Posterior vena cava (tissue), 2 donors: ENCODE data around the gene SALL4. TPM values are rescaled to one million over a fixed set of nuclear protein-coding genes. Genes with fewer than 3 reads are reported as not detected.
"Not testable (repeated sequence)": the region's sequence is repeated elsewhere in the genome, so short reads cannot be mapped to it uniquely, and the experiment has no call there.

Source experiments
- DNase-seq: peaks from one replicate; pipeline ENCODE4 v3.0.0-alpha.2; 2020; ENCODE audit warnings: low spot score
- intact Hi-C, 2 donors: fragments of 100-400 bp; cut with DNase I; formaldehyde crosslinking; loops; one replicate each; pipeline versions ENCODE4 v1.14.1 to v1.14.2; 2022 to 2023
- total RNA-seq, 2 donors: library from RNA; stranded (reverse); fragmentation: NEBNext Ultra II Directional; extraction: Animal tissue kit (Norgen Biotek cat#: 25700); gene quantifications; one replicate each; pipeline ENCODE4 v1.2.1, GENCODE V29; 2021
- donor health status: DM: yes; HTN: yes; CAD: no.
- donor health status: DM: yes; HTN: yes; CAD: no.

The SALL4 gene
- total RNA-seq, 2 donors from 2014 or later = 0.19 TPM; not detected in 1

DNA sequence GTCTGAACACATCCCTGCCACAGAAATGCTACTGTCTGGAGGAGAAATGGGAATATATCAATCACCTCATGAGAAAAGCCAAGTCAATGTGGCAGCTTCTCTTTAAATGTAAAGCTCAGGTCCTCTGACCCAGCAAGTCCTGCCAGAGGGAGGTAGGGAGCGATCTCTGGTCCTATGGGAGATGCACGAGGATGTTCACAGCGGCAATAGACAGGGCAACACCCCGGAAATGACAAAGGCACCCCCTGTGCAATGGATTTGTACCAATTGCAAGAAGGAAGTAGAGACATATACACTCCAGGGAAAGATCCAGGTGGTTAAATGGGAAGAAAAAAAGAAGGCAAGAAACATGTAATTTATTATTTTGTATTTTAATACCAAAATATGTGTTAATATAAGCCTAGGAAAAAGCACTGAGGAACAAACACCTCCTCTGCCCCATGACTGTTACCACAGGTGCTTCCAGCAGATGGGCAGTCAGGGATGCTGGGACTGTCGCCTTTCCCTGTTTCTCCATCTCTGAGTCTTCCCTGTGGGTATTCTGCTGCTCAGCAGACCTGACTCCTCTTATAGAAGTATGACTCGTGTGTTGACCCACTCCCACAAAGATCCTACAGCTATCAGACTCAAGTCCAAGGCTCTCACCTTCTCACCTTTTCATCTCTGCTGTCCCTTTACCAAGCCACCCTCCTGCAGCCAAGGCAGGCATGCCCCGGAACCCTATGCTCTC, 55.0 kb downstream of the SALL4 start:
- intact Hi-C loops = no loop called here
- no peak for DNase-seq

DNA sequence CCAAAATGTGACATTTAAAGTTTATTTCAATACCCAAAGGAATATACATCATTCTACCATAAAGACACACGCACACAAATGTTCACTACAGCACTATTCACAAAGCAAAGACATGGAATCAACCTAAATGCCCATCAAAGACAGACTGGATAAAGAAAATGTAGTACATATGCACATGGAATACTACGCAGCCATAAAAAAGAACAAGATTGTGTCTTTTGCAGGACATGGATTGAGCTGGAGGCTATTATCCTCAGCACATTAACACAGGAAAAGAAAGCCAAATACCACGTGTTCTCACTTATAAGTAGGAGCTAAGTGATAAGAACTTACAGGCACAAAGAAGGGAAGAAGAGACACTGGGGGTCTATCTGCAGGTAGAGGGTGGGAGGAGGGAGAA, 56.5 kb downstream of the SALL4 start:
- no peak for DNase-seq
- intact Hi-C loops = no loop called here

DNA sequence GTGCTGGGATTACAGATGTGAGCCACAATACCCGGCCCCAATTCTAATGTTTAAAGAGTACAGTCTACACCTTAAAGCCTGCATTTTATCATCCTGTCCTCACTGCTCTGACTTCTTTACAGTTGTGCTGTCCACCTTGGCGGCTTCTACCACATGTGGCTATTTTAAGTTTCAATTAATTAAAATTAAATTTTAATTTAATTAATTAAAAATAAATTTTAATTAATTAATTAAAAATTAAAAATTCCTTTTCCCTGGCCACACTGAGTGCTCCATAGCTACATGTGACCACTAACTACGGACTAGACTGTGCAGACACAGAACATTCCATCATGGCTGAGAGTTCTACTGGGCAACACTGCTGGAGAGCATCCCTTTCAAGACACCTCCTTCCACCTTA, 61.5 kb downstream of the SALL4 start:
- DNase-seq = no peak
- intact Hi-C loops = no loop called here

DNA sequence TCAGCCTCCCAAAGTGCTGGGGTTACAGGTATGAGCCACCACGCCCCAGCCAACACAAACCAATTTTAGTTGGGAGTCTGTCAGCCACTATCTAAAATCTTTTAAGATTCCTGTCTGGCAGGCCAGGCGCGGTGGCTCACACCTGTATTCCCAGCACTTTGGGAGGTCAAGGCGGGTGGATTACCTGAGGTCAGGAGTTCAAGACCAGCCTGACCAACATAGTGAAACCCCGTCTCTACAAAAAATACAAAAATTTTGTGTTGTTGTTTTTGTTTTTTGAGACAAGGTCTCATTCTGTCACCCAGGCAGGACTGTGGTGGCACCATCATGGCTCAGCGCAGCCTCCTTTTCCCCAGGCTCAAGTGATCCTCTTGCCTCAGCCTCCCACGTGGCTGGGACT, 62.0 kb downstream of the SALL4 start:
- DNase-seq, intact Hi-C loops: not testable (repeated sequence)

DNA sequence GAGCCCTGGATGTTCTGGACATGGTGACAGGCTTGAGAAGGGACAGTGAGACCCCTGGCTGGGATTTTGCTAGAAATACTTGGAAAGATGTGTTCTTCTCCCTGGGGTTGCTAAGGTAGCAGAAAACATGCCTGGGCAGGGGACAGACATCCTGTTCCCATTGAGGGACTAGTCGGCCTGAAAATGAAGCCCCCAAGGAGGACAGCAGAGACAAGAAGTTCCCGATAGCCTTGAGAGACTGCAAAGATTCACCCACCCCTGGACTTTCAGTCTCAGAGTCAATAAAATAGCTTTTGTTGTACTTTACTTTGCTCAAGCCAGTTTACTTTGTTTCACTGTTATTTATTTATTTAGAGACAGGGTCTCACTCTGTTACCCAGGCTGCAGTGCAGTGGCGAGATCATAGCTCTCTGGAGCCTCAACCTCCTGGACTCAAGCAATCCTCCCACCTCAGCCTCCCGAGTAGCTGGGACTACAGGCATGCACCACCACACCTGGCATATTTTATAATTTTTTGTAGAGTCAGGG, 62.5 kb downstream of the SALL4 start:
- intact Hi-C loops = no loop called here

DNA sequence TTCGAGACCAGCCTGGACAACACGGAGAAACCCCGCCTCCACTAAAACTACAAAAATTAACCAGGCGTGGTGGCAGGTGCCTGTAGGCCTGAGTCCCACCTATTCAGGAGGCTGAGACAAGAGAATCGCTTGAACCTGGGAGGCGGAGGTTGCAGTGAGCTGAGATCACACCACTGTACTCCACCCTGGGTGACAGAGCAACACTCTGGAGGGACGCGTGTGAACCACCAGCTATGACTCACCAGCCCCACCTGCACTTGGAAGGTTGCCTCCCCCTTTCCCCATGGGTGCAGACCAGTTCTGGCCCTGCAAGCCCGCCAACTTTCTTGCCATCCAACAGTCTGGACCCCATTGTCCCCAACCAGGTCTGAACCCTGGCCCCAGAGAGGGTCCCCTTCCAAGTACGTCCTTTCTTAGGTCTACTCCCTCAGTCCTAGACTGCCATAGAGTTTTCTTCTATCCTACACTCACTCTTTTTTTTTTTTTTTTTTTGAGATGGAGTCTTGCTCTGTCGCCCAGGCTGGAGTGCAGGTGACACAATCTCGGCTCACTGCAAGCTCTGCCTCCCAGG, 63.4 kb downstream of the SALL4 start:
- intact Hi-C loops = no loop called here
- no peak for DNase-seq

More for the DNA sequence above, 62.5 kb downstream of the SALL4 start:
- DNase-seq = no peak

DNA sequence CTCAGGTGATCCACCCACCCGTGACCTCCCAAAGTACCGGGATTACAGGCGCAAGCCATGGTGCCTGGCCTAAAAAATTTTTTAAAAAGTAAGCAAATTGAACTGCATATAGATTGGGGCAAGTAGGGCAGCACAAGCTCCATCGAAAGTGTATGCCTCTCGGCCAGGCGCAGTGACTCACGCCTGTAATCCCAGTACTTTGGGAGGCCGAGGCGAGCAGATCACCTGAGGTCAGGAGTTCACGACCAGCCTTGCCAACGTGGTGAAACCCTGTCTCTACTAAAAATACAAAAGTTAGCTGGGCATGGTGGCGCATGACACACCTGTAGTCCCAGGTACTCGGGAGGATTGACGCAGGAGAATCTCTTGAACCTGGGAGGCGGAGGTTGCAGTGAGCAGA, 64.1 kb downstream of the SALL4 start:
- DNase-seq, intact Hi-C loops: not testable (repeated sequence)

DNA sequence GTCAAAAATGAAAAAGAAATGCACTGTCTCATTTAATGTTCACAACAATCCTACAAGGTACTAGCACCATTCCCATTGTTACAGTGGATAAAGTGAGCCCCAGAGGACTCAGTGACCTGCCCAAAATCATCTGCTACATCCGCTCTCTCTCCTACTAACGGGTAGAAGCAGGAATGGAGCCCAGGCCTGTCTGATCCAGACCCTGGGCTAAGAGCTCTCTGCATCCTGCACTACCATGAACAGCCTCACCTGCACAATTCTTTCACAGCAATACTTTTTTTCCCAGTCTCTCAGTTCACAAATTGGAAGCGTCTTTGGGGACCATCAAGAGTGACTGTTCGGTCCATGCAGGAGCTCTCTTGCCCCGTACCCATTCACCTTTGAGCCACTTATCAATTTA, 65.4 kb downstream of the SALL4 start:
- intact Hi-C loops = no loop called here
- DNase-seq = no peak

DNA sequence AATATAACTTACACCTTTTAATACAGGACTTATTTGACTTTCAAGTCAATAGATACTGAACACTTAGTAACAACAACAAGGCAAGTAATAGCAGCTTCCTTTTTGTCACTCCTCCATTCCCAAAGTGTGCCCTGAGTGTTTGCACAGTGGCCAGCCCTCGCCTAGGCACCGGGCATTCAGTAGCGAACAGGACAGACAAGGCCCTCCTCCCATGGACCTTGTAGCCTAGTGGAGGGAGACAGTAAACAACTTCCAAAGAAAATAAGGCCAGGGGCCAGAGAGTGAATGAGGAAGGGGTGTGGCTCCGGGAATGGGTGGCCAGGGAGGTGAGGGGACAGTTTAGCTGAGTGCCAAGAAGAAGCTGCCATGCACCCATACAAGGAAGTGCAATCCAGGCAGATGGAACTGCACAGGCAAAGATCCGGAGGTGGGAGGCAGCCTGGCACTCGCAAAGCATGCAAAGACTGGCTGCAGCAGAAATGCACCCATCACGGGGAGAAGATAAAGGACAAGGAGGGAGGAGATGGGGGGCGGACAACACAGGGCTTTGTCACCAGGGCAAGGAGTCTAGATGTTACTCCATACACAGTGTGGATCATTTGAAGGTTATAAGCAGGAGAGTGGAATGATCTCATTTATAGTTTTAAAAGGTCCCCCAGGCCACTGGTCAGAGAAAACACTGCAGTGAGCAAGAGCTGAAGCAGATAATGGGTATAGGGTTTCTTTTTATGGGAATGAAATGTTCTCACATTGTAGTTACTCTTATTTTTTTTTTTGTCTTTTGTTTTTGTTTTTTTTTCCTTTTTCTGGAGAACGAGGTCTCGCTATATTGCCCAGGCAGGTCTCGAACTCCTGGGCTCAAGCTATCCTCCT, 66.4 kb downstream of the SALL4 start:
- intact Hi-C loops = no loop called here
- DNase-seq = peak; percentile 36

DNA sequence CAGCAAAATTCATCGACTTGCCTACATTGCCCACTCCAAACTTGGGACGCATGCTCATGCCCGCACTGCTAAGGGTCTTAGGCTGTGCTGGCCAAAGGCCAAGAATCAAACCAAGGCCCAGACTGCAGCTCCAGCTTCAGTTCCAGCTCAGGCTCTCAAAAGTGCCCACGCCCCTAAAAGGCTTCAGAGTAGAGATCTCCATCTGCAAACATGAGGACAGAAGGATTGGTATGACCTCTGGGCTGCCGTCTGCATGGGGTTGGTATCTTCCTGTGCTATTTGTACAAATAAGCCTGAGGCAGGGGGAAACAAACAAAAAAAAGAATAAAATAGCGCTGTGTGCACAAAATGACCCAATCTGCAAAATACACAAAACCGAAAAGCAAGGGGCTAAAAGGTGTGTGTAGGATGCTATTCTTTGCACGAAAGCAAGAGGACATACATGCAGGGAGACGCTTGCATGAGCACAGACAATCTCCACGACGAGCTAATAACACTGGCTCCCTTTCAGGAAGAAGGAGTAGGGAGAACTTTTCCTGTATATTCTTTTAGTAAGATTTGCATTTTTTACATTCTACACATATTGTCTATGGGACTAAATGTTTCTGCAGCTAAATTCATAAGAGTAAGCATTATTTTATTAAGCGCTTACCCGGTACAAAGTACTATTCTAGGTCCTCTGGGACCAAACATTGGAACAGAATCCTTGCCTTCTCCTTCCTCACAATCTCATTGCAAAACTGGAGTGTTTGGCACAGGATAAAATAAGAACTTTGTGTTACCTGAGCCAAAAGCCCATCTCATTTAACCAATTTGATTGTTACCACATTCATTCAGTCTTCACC, 67.2 kb downstream of the SALL4 start:
- peak; percentile 37 for DNase-seq
- intact Hi-C loops = no loop called here

DNA sequence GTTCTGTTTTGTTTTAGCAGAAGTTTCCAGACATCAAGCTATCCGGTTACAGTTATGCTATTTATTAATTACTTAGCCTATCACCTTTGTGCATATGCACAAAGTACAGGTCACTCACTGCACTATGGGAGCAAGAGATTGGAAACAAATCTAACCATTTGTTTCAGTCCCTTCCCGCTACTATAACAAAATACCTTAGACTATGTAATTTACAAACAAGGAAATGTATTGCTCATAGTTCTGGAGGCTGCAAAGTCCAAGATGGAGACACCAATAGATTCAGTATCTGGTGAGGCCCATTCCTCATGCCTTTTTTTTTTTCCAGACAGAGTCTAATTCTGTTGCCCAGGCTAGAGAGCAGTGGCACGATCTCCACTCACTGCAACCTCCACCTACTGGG, 69.3 kb downstream of the SALL4 start:
- no peak for DNase-seq
- intact Hi-C loops = no loop called here

Other genes starting within 250 kb of the SALL4 start
- gene ATP9A, start 34.1 kb downstream of the SALL4 start, total RNA-seq = 10 to 100 TPM; 36.6 to 61.2 TPM